ENCODE results near the gene MFSD12.

The MFSD12 gene

DNA sequence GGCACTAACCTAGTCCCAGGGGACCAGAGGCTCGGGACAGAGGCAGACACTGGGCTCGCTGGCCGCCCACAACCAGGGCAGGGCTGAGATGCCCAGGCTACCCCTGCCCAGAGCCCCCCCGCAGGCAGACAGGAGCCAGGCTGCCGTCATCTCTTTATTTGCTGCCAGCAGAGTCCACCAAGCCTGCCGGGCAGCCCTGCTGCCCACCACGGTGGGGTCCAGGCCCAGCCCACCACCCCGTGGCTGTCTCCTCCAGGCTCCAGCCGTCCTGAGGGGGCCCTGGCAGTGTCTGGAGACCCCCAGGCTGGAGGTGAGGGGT is 13.4 kb downstream of the MFSD12 start:
- Histone ChIP-seq H3K36me3 (replicated peaks; ENCODE audit: insufficient read depth, low read length) (no peaks in the 10 kb centered on the region), H4K20me1 (ENCODE audit: insufficient read depth, low read length) (no peaks in the 10 kb centered on the region), H3F3A (ENCODE audit: insufficient read depth, low read length) (peaks cover 4% of the 10 kb centered on the region), H3K27ac (ENCODE audit: low read length) (no peak overlapping the region), H3K4me3 (ENCODE audit: low read length) (no peak overlapping the region), H3K9ac (ENCODE audit: low read length) (no peak overlapping the region), H2AFZ (ENCODE audit: low read length) (no peak overlapping the region), H3K79me2 (ENCODE audit: low read length) (no peaks in the 10 kb centered on the region), H3K9me3 (replicated peaks; ENCODE audit: insufficient read depth, low read length) (no peaks in the 10 kb centered on the region), H3K4me2 (ENCODE audit: low read depth, low read length) (no peak overlapping the region), H3K9me2 (replicated peaks; ENCODE audit: insufficient read depth, low read length) (no peaks in the 10 kb centered on the region), H3K27me3 (replicated peaks; ENCODE audit: insufficient read depth, low read length) (no peaks in the 10 kb centered on the region), H3K4me1 (ENCODE audit: low read length) (no peaks in the 10 kb centered on the region)
- DNase-seq, result no peak
- TF ChIP-seq EZH2 (optimal IDR thresholded peaks at IDR 0.05; ENCODE audit: low read depth, low read length), result no peak
- TF ChIP-seq, protein P1, sequence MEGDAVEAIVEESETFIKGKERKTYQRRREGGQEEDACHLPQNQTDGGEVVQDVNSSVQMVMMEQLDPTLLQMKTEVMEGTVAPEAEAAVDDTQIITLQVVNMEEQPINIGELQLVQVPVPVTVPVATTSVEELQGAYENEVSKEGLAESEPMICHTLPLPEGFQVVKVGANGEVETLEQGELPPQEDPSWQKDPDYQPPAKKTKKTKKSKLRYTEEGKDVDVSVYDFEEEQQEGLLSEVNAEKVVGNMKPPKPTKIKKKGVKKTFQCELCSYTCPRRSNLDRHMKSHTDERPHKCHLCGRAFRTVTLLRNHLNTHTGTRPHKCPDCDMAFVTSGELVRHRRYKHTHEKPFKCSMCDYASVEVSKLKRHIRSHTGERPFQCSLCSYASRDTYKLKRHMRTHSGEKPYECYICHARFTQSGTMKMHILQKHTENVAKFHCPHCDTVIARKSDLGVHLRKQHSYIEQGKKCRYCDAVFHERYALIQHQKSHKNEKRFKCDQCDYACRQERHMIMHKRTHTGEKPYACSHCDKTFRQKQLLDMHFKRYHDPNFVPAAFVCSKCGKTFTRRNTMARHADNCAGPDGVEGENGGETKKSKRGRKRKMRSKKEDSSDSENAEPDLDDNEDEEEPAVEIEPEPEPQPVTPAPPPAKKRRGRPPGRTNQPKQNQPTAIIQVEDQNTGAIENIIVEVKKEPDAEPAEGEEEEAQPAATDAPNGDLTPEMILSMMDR (IDR thresholded peaks at IDR 0.05; ENCODE audit: low read length), result no peak
- TF ChIP-seq EZH2phosphoT487 (IDR thresholded peaks at IDR 0.05; ENCODE audit: low read length), result no peak

DNA sequence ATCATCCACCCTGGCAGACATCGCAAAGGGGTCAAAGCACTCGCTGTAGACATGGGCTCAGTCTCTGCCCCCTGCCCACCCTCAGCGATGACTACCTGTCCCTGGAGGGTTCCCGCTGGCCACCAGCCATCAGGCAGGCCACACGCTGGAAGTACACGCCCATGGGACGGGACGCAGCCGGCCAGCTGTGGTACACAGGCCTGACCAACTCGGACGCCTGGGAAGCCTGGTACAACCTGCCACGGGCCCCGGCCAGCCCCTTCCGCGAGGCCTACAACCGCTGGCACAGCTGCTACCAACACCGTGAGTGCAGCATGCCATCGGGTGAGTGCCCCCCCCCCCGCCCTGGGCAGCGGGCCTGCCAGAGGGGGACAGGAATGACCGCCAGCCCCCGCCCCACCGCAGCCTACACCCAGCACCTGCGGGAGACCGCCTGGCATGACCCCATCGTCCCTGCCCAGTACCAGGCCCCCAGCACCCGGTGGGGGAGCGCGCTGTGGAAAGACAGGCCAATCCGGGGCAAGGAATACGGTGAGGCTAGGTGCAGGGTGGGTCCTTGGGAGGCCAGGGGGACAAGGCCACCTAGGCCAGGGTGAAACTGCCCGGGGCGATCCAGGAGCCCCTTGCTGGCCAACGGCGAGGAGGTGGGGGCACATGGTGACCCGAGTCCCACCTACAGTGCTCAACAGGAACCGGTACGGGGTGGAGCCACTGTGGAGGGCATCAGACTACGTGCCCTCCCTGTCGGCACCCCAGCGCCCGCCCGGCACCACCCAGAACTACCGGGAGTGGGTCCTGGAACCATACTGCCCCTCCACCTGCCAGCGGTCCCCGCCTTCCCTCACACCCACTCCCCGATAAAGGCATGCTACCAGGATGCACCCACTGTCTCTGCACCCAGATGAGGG is 14.0 kb downstream of the MFSD12 start:
- H3K79me2 ChIP-seq (ENCODE audit: low read length), result no peaks in the 10 kb centered on the region
- no peak overlapping the region for H3K9ac ChIP-seq (ENCODE audit: low read length)
- H3K4me1 ChIP-seq (ENCODE audit: low read length), result no peaks in the 10 kb centered on the region
- H3K9me2 ChIP-seq (replicated peaks; ENCODE audit: insufficient read depth, low read length), result no peaks in the 10 kb centered on the region
- H3K4me2 ChIP-seq (ENCODE audit: low read depth, low read length), result no peak overlapping the region
- TF ChIP-seq EZH2 (optimal IDR thresholded peaks at IDR 0.05; ENCODE audit: low read depth, low read length) (no peak), EZH2phosphoT487 (IDR thresholded peaks at IDR 0.05; ENCODE audit: low read length) (no peak)
- TF ChIP-seq, protein P1 (IDR thresholded peaks at IDR 0.05; ENCODE audit: low read length), result no peak
- H3K27me3 ChIP-seq (replicated peaks; ENCODE audit: insufficient read depth, low read length), result no peaks in the 10 kb centered on the region
- no peaks in the 10 kb centered on the region for H4K20me1 ChIP-seq (ENCODE audit: insufficient read depth, low read length)
- H3K4me3 ChIP-seq (ENCODE audit: low read length), result no peak overlapping the region
- no peak overlapping the region for H2AFZ ChIP-seq (ENCODE audit: low read length)
- no peak overlapping the region for H3K27ac ChIP-seq (ENCODE audit: low read length)
- DNase-seq, result no peak
- no peaks in the 10 kb centered on the region for H3K9me3 ChIP-seq (replicated peaks; ENCODE audit: insufficient read depth, low read length)
- no peaks in the 10 kb centered on the region for H3K36me3 ChIP-seq (replicated peaks; ENCODE audit: insufficient read depth, low read length)
- H3F3A ChIP-seq (ENCODE audit: insufficient read depth, low read length), result peaks cover 4% of the 10 kb centered on the region

DNA sequence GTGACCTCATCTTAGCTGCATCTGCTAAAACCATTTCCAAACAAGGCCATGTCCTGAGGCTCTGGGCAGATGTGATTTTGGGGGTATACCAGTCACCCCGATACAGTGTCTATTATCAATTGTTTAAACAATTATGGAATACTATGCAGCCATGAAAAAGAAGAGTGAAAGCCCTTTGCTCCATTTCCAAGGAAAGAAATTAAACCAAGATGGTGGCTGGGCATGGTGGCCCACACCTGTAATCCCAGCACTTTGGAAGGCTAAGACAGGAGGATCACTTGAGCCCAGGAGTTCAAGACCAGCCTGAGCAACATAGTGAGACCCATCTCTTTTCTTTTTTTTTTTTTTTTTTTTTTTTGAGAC is 17.6 kb downstream of the MFSD12 start:
- TF ChIP-seq, protein P1 (IDR thresholded peaks at IDR 0.05; ENCODE audit: low read length), result no peak
- TF ChIP-seq EZH2phosphoT487 (IDR thresholded peaks at IDR 0.05; ENCODE audit: low read length), result no peak
- no peak for TF ChIP-seq EZH2 (optimal IDR thresholded peaks at IDR 0.05; ENCODE audit: low read depth, low read length)

More for the DNA sequence above, 17.6 kb downstream of the MFSD12 start:
- Histone ChIP-seq H2AFZ (ENCODE audit: low read length) (no peak overlapping the region), H3K4me1 (ENCODE audit: low read length) (no peaks in the 10 kb centered on the region), H3K4me3 (ENCODE audit: low read length) (no peak overlapping the region), H3K79me2 (ENCODE audit: low read length) (no peaks in the 10 kb centered on the region), H3F3A (ENCODE audit: insufficient read depth, low read length) (peaks cover 4% of the 10 kb centered on the region; the same call in 1 of the 2 replicates), H3K27me3 (replicated peaks; ENCODE audit: insufficient read depth, low read length) (no peaks in the 10 kb centered on the region), H4K20me1 (ENCODE audit: insufficient read depth, low read length) (no peaks in the 10 kb centered on the region), H3K9me3 (replicated peaks; ENCODE audit: insufficient read depth, low read length) (no peaks in the 10 kb centered on the region), H3K36me3 (replicated peaks; ENCODE audit: insufficient read depth, low read length) (no peaks in the 10 kb centered on the region), H3K27ac (ENCODE audit: low read length) (no peak overlapping the region), H3K9ac (ENCODE audit: low read length) (no peak overlapping the region), H3K9me2 (replicated peaks; ENCODE audit: insufficient read depth, low read length) (no peaks in the 10 kb centered on the region), H3K4me2 (ENCODE audit: low read depth, low read length) (no peak overlapping the region)
- DNase-seq, result no peak

Measured in MM.1S (cell line).